ENCODE results near the gene SFXN2.
"Not testable (repeated sequence)": the region's sequence is repeated elsewhere in the genome, so short reads cannot be mapped to it uniquely, and the experiment has no call there.

The SFXN2 gene, protein sequence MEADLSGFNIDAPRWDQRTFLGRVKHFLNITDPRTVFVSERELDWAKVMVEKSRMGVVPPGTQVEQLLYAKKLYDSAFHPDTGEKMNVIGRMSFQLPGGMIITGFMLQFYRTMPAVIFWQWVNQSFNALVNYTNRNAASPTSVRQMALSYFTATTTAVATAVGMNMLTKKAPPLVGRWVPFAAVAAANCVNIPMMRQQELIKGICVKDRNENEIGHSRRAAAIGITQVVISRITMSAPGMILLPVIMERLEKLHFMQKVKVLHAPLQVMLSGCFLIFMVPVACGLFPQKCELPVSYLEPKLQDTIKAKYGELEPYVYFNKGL

DNA sequence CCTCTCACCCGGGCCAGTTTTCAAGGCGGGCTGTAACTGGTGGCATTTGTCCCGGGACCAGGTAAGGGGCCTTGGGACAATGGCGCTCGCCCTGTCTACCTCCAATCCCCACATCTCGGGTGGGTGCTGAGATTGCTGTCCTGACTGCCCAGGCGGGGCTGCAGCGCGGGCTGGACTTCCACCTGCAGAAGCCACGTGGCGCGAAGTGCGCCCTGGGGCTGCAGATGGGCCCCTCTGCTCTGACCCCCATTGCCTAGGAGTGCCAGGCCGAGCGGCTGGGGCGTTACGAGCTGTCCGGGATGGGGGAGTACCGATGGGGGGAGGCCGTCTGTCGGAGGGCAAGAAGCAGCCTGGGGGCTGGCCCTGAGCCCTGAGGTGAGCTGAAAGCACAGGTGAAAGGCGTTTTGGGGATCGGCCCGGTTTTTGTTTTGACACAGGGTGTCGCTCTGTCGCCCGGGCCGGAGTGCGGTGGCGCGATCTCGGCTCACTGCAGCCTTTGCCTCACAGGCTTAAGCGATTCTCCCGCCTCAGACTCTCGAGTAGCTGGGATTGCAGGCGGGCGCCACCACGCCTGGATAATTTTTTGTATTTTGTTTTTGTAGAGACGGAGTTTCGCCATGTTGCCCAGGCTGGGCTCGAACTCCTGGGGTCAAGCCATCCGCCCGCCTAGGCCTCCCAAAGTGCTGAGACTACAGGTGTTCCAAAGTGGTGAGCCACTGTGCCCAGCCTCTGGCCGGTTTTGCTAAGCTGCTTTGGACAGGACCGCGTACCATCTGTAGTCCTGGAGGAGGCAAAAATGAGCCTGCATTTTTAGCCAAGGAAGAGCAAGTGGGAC lies at the start of gene SFXN2:
Gene SFXN2 (plus strand): TSS at position 16 of the 835 bp plus-strand sequence. CDS start 12,001 bp downstream, outside the sequence.
- DNase-seq (ENCODE audit: low read depth in 3 of 3) = peak in 2 of 3 experiments; percentile 17 to 29

- no peak for DNase-seq (ENCODE audit: low read depth in 3 of 3)
Observed at GRCh38 chr10:102665904-102666509, 48.4 kb upstream of the SFXN2 start.

GRCh38 chr10:102667411-102667810 lies 47.0 kb upstream of the SFXN2 start:
- not testable (repeated sequence) for DNase-seq (ENCODE audit: low read depth in 3 of 3)

GRCh38 chr10:102668326-102669107 lies 45.9 kb upstream of the SFXN2 start:
- DNase-seq (ENCODE audit: low read depth in 3 of 3) = no peak

GRCh38 chr10:102669206-102670064 lies 45.0 kb upstream of the SFXN2 start:
- no peak for DNase-seq (ENCODE audit: low read depth in 3 of 3)

DNA sequence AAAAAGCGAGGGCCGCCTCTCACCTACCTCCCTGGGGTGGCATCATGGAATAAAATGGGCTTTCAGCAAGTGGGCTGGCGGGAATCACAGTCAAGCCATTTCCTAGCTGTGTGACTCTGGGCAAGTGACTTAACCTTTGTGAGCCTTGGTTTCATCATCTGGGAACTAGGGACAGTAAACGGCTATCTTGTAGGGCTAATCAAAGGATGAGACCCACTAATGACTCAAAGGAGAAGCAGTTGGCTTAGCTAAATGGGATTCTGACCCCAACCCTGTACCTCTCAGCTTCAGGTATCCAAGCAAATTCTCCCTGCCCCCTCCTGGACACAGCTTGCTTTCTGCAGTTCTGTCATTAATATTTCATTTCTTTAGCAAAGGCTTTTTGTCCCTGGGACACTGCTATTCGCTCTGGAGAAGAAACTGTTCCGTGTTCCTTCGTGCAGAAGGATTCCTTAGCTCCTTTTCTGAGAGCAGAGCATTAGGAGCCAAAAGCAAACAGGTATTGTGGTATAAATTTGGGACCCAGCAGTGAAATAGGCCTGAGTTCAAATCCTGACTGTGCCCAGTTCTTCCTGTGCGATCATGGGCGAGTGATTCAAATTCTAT lies 44.3 kb upstream of the SFXN2 start:
- DNase-seq (ENCODE audit: low read depth in 3 of 3) = no peak

- no peak for DNase-seq (ENCODE audit: low read depth in 3 of 3)
Observed at GRCh38 chr10:102670871-102671434, 43.5 kb upstream of the SFXN2 start.

DNA sequence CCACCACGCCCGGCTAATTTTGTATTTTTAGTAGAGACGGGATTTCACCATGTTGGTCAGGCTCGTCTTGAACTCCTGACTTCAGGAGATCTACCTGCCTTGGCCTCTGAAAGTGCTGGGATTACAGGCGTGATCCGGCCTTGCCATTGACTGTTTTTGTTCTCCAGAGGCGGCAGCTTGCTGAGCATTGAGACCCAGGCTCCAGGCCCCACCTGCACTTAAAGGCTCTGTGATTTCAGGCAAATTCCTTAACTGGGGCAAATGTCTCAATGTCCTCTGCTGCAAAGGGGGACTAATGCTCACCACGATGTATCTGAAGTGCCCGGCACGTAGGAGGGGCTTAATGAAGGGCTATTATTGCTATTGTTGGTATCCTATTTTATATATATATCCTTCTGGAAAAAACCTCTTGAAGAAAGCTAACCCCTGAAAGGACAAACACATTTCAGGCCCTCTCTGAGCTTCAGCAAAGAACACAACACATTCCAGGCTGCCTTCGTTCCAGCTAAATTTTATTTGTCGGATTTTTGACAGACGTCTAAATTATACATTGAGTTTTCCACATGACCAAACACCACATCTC lies 41.1 kb upstream of the SFXN2 start:
- no peak for DNase-seq (ENCODE audit: low read depth in 3 of 3)

DNA sequence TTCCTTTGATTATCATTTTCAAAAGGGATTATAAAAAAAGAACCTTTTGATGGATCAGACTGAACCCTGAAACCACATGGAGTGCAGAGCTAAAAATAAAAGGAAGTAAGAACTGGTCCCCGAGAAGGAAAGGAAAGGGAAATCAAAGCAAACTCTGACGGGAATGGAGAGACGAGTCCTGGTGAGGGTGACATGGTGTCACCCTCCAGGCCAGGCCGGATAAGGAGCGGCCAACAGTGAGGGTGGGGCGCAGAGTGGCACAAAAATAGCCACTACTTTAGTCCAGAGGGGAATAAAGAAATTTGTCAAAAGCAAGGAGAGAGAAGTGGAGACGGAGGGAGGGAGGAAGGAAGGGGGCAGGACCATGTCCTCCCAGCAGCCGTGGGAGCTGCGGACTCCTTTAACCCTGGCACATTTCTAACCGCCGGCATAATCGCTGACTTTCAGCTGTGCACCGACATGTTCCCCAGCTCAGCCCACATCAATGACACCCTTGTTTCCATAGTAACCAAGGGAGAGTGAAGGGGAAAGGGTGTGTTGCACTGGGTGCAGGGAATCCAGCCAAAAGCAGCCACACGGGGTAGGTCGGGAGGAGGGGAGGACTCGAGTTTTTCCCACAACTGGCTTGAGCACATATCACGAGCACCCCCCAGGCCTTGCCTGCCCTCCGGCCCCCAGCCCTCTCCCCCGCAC lies 40.5 kb upstream of the SFXN2 start:
- peak in 2 of 3 experiments; percentile 30 to 40 for DNase-seq (ENCODE audit: low read depth in 3 of 3)

DNA sequence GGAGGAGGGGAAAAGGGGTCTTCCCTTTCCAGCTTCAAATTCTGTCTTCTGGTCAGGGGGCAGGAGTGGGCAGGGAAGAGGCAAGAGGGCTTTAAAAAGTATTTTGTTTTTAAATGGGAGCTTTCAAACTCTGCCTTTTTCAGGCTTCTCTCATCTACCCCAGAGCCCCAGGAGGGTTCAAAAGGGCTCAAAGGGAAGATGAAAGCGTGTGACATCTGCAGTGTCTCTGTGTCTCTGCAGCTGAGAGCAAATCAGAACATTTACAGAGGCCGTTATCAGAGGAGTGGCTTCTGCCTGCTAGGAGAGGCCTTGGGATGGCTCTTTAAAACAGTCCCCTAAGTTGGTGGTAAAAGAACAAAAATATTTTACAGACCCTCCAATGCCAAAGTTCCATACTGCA lies 39.9 kb upstream of the SFXN2 start:
- DNase-seq (ENCODE audit: low read depth in 3 of 3) = no peak

DNA sequence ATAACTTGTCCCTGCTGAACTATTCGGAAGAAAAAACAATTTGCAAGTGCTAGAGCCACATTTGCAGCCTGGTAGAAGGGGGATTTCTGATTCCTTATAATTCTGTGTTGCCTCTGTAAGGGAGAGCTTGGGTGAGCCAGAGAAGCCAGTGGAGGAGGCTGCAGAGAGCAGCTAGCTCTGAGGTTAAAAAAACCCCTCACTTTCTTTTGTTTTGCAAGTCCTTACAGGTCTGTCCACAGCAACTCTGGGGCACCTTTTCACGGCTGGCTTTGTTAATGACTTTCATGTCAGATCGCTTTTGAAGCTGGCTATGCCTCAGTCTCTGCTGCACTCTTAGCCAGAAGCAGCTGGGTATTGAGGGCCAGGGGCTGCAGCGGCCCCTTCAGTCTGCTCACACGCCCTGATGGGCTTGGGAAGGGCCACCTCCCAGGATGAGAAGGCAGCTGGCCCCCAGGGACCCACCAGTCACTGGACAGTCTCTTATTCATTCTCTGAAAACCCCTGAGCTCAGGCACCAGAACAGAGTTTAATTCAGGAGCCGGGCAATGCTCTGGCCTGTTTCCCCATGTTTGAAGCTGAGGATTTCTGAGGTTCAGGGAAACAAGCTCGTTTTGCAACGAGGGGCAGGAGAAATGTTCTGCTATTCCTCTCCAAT lies 39.3 kb upstream of the SFXN2 start:
- DNase-seq (ENCODE audit: low read depth in 3 of 3) = no peak

GRCh38 chr10:102675666-102676533 lies 38.5 kb upstream of the SFXN2 start:
- no peak for DNase-seq (ENCODE audit: low read depth in 3 of 3)

DNA sequence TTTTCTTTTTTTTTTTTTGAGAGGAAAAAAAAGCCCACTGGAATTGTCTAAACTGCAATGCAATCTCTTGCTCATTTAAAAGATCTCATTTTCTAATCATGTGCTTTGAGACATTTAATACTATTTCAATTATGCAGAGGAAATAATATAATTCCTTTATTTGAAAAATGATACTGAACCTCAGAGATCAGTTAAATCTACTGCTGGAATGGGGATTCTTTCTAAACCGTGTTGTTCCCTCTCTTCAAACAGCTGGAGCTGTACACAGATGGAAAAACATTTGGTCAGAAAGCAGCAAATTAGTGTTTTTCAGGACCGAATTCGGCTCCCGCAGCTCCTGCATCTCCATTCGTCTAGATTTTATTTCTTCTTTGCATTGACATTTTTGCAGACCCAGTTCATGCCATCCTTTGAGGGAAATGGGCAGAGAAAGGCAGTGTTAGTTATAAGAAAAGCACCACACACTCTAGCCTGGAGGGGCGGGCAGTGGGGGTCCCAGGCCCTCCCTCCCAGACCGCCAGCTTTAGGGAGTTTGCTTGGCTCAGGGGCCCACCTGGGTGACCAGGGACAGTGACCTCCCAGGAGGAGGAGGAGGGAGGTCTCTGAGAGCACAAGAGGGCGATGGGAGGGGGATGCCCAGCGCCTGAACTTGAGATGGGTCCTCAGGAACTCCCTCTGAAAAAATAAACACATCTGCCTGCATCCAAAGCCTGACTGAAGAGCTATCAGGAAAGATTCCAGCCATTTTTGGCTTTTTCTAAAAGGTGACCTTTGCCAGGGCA lies 37.7 kb upstream of the SFXN2 start:
- no peak for DNase-seq (ENCODE audit: low read depth in 3 of 3)

DNA sequence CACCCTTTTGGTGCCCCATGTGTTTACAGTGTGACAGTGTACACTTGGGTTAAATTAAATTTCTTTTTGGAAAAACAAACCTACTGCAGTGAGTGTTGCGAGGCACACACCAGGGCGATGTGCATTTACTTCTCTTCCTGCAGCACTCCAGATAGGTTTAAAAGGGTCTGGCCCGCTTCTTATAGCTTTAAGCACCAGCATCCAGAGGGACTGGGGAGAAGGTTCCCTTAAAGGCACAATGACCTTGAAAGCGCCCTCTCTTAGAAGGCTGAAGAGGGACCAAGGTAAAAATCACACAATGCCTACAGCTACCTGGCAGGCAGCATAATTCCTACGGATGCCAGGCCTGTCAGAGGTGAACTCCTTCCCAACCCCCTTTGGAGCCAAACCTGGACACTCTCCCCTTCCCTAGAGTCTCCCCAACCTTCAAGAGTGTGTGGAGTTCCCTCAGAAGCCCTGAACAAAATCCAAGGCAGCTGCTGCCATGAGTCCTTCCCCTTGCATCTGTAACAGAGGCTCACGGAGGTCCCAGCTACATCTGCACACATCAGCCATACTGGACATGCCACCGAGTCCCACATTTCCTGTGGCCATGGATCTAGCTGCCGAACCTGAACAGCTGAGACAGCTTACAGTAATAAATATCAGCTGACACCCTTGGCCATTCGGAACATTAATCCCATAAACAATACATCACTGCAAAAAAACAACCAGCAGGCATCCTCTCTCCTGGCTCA lies 36.9 kb upstream of the SFXN2 start:
- no peak for DNase-seq (ENCODE audit: low read depth in 3 of 3)

DNA sequence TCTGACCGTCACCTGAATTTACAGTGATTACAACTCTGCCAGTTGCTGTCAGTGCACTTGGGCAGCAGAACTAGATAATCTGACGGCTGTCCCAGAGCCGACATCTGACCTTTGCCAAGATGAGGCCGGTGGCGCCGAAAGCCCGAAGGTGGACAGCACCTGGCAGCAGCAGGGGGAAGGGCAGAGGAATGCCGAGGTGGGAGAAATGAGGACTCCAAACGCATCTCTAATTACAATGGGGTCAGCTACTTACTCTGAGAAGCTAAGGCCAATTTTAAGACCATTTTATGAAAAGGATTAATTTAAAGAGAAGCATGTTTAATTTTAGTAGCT lies 36.4 kb upstream of the SFXN2 start:
- DNase-seq (ENCODE audit: low read depth in 3 of 3) = no peak

GRCh38 chr10:102678842-102679289 lies 35.6 kb upstream of the SFXN2 start:
- DNase-seq (ENCODE audit: low read depth in 3 of 3) = no peak
